ENCODE data around the gene HMGCS2.

Gene HMGCS2

GRCh38 chr1:119799003-119799402 lies 30.3 kb upstream of the HMGCS2 start:
- TF ChIP-seq CTCF (IDR thresholded peaks at IDR 0.05; ENCODE audit: insufficient read depth, missing control alignments) = no peak
- FAIRE-seq (no peak), DNase-seq (ENCODE audit: insufficient read length, low spot score) (no peak)

DNA sequence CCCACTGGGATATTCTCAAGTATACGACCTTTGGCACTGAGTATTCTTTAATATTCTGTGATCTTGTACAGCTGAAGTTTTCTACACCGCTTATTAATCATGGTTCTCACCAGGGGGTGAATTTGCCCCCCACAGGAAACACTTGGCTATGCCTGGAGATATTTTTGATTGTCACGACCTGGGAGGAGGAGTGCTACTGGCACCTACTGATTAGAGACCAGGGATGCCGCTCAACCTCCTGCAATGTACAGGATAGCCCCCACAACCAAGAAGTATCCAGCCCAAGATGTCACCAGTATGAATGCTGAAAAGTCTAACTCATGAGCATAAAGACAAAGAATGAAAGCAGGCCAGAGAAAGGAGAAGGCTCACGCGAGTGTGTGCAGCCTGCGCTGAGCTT lies 28.9 kb upstream of the HMGCS2 start:
- no peak for TF ChIP-seq CTCF (IDR thresholded peaks at IDR 0.05; ENCODE audit: insufficient read depth, missing control alignments)
- FAIRE-seq = no peak
- no peak for DNase-seq (ENCODE audit: insufficient read length, low spot score)

GRCh38 chr1:119797162-119797561 lies 28.5 kb upstream of the HMGCS2 start:
- TF ChIP-seq CTCF (IDR thresholded peaks at IDR 0.05; ENCODE audit: insufficient read depth, missing control alignments) = no peak
- FAIRE-seq (no peak), DNase-seq (ENCODE audit: insufficient read length, low spot score) (no peak)

GRCh38 chr1:119795261-119796200 lies 26.8 kb upstream of the HMGCS2 start:
- DNase-seq (ENCODE audit: insufficient read length, low spot score) = no peak
- no peak for TF ChIP-seq CTCF (IDR thresholded peaks at IDR 0.05; ENCODE audit: insufficient read depth, missing control alignments)
- FAIRE-seq = no peak

- FAIRE-seq (no peak), DNase-seq (ENCODE audit: insufficient read length, low spot score) (no peak)
- TF ChIP-seq CTCF (IDR thresholded peaks at IDR 0.05; ENCODE audit: insufficient read depth, missing control alignments) = no peak
These were observed 26.2 kb upstream of the HMGCS2 start for GRCh38 chr1:119794876-119795240.

GRCh38 chr1:119794230-119794875 lies 25.6 kb upstream of the HMGCS2 start:
- FAIRE-seq (no peak), DNase-seq (ENCODE audit: insufficient read length, low spot score) (no peak)
- TF ChIP-seq CTCF (IDR thresholded peaks at IDR 0.05; ENCODE audit: insufficient read depth, missing control alignments) = no peak

- TF ChIP-seq CTCF (IDR thresholded peaks at IDR 0.05; ENCODE audit: insufficient read depth, missing control alignments) = no peak
- FAIRE-seq = no peak
These were observed 22.7 kb upstream of the HMGCS2 start for GRCh38 chr1:119791377-119791776.

More at GRCh38 chr1:119791377-119791776, 22.7 kb upstream of the HMGCS2 start:
- no peak for DNase-seq (ENCODE audit: insufficient read length, low spot score)
